ENCODE results near the gene PDIA5.

The PDIA5 gene

GRCh38 chr3:123122525-123123315 is 55.9 kb downstream of the PDIA5 start:
- no peak for DNase-seq

- DNase-seq, result no peak
Measured at GRCh38 chr3:123123716-123124616, 57.1 kb downstream of the PDIA5 start.

GRCh38 chr3:123124971-123125370 is 58.1 kb downstream of the PDIA5 start:
- no peak for DNase-seq

- DNase-seq, result no peak
Measured at GRCh38 chr3:123126031-123126430, 59.2 kb downstream of the PDIA5 start.

GRCh38 chr3:123126653-123127052 is 59.8 kb downstream of the PDIA5 start:
- DNase-seq, result no peak

GRCh38 chr3:123129092-123129491 is 62.3 kb downstream of the PDIA5 start:
- no peak for DNase-seq

GRCh38 chr3:123129532-123129931 is 62.7 kb downstream of the PDIA5 start:
- DNase-seq, result no peak

GRCh38 chr3:123130079-123130750 is 63.4 kb downstream of the PDIA5 start:
- no peak for DNase-seq

- no peak for DNase-seq
Measured at GRCh38 chr3:123134671-123135070, 67.8 kb downstream of the PDIA5 start.

GRCh38 chr3:123137001-123137400 is 70.2 kb downstream of the PDIA5 start:
- DNase-seq, result no peak

- no peak for DNase-seq
Measured at GRCh38 chr3:123138839-123139444, 72.1 kb downstream of the PDIA5 start.

GRCh38 chr3:123139522-123139921 is 72.7 kb downstream of the PDIA5 start:
- no peak for DNase-seq

GRCh38 chr3:123140550-123140949 is 73.7 kb downstream of the PDIA5 start:
- DNase-seq, result no peak

- DNase-seq, result no peak
Measured at GRCh38 chr3:123141276-123141675, 74.5 kb downstream of the PDIA5 start.

- DNase-seq, result no peak
Measured at GRCh38 chr3:123143669-123144411, 77.0 kb downstream of the PDIA5 start.

- DNase-seq, result no peak
Measured at GRCh38 chr3:123147754-123148535, 81.1 kb downstream of the PDIA5 start.

GRCh38 chr3:123148772-123149171 is 81.9 kb downstream of the PDIA5 start:
- DNase-seq, result no peak

GRCh38 chr3:123149525-123149924 is 82.7 kb downstream of the PDIA5 start:
- no peak for DNase-seq

- no peak for DNase-seq
Measured at GRCh38 chr3:123150449-123151215, 83.8 kb downstream of the PDIA5 start.

GRCh38 chr3:123151251-123151705 is 84.5 kb downstream of the PDIA5 start:
- DNase-seq, result no peak

All from activated CD4-positive, alpha-beta T cell treated with anti-CD3 and anti-CD28 coated beads for 1 hour (primary cell).